ENCODE measurements around the gene CDC42BPG.

The CDC42BPG gene

DNA sequence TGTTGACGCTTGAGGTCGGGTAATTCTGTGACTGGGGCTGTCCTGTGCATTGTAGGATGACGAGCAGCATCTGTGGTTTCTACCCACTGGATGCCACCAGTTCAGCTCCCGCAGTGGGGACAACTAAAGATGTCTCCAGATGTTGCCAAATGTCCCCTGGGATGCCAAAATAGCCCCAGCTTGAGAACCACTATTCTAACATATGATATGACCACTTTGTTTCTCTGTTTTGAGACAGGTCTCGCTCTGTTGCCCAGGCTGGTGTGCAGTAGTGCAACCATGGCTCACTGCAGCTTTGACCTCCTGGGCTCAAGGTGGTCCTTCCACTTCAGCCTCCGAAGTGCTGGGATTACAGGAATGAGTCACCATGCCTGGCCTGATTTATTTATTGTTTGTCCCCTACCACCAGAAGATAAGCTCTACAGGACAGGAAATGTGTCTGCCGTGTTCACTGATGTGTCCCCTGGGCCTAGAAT is 29.7 kb downstream of the CDC42BPG start:
- TF ChIP-seq, protein P1, sequence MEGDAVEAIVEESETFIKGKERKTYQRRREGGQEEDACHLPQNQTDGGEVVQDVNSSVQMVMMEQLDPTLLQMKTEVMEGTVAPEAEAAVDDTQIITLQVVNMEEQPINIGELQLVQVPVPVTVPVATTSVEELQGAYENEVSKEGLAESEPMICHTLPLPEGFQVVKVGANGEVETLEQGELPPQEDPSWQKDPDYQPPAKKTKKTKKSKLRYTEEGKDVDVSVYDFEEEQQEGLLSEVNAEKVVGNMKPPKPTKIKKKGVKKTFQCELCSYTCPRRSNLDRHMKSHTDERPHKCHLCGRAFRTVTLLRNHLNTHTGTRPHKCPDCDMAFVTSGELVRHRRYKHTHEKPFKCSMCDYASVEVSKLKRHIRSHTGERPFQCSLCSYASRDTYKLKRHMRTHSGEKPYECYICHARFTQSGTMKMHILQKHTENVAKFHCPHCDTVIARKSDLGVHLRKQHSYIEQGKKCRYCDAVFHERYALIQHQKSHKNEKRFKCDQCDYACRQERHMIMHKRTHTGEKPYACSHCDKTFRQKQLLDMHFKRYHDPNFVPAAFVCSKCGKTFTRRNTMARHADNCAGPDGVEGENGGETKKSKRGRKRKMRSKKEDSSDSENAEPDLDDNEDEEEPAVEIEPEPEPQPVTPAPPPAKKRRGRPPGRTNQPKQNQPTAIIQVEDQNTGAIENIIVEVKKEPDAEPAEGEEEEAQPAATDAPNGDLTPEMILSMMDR (conservative IDR thresholded peaks at IDR 0.05; ENCODE audit: control insufficient read depth, insufficient read depth, low read depth, low read length): no peak

DNA sequence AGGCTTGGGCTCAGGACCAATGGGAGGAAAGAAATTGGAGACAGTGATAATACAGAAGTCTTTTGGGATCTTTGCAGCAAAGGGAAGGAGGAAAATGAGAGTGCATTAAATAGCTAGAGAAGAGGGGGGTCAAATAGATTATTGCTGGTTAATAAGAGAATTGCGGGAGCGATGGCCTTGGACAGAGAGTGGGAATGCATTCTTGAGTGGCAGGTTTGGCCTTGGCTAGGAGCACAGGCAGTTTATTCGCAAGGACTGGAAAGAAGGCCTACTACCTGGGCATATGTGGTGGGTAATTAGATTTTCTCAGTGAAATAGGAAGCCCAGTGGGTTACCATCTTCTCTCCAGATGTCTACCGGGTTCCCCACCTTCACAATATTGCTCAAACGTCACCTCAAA is 30.6 kb downstream of the CDC42BPG start:
- H3K4me3 ChIP-seq (ENCODE audit: control insufficient read depth, low read depth, low read length): no peak overlapping the region
- DNase-seq (ENCODE audit: low read depth): no peak
- TF ChIP-seq, protein P1 (conservative IDR thresholded peaks at IDR 0.05; ENCODE audit: control insufficient read depth, insufficient read depth, low read depth, low read length): no peak

More for the DNA sequence above, 29.7 kb downstream of the CDC42BPG start:
- DNase-seq (ENCODE audit: low read depth): no peak
- H3K4me3 ChIP-seq (ENCODE audit: control insufficient read depth, low read depth, low read length): no peak overlapping the region

DNA sequence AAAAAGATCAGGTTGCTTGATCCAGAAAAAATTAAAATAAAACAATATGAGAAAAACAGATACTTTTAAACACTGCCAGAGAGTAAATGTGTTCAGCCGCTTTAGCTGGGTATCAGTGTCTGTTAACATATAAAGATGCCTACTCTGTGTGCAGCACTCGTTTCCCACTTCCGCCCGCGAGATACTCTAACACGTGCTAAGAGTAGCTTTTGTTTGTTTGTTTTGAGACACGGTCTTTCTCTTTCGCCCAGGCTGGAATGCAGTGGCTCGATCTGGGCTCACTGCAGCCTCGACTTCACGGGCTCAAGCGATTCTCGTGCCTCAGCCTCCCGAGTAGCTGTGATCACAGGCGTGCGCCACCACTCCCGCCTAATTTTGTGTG is 33.6 kb downstream of the CDC42BPG start:
- DNase-seq (ENCODE audit: low read depth): no peak
- TF ChIP-seq, protein P1 (conservative IDR thresholded peaks at IDR 0.05; ENCODE audit: control insufficient read depth, insufficient read depth, low read depth, low read length): no peak
- peak overlapping the region; percentile 91 for H3K4me3 ChIP-seq (ENCODE audit: control insufficient read depth, low read depth, low read length)

DNA sequence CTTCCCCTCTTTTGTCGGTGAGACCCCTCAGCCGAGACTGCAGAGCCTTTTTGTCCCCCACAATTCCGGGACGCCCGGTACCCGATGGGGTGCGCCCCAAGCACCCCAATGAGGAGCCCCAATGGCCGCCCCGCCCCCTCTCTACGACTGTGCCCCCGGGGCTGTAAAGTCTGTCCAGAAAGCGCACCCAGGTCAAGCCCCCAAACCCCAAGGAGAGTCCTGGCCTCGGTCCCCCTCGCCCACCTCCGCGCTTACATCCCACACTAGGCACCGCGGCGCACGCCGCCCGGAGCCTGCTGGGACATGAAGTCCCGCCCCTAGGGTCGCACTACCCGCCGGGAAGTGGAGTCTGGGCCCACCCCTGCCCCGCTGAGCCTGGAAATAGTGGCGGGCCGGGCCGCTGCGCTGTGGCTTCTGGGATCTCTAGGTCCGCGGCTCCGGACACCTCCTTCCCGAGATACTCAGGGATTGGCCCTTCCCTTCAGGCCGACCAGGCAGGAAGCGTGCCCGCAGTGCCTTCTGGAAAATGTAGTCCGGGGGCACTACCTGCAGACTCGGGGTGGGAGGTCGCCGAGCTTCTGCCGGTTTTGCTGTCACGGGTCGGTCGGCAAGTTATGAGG is 34.1 kb downstream of the CDC42BPG start, which contains the start of gene MEN1:
TSS of gene MEN1 (minus strand) at position 281 of the 620 bp plus-strand sequence. CDS start 442 bp downstream, outside the sequence.
- H3K4me3 ChIP-seq (ENCODE audit: control insufficient read depth, low read depth, low read length): peak within 1 kb of the TSS; percentile 91
- DNase-seq (ENCODE audit: low read depth): peak; percentile 92
- TF ChIP-seq, protein P1 (conservative IDR thresholded peaks at IDR 0.05; ENCODE audit: control insufficient read depth, insufficient read depth, low read depth, low read length): no peak

DNA sequence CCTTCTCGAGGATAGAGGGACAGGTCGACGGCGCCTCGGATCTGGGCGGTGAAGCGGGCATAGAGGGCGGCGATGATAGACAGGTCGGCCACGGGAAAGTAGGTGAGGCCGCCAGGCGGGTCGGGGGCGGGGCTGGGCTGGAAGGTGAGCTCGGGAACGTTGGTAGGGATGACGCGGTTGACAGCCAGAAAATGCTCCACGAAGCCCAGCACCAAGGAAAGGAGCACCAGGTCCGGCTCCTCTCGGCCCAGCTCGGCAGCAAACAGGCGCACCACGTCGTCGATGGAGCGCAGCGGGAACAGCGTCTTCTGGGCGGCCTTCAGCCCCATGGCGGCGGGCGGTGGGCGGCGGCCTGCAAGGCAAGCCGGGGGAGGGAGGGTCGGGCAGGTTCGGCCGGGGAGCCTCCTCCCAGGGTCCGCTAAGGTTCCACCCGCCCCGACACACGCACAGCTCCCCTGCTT is 34.6 kb downstream of the CDC42BPG start:
- TF ChIP-seq, protein P1 (conservative IDR thresholded peaks at IDR 0.05; ENCODE audit: control insufficient read depth, insufficient read depth, low read depth, low read length): no peak
- peak overlapping the region; percentile 91 for H3K4me3 ChIP-seq (ENCODE audit: control insufficient read depth, low read depth, low read length)
- DNase-seq (ENCODE audit: low read depth): no peak

DNA sequence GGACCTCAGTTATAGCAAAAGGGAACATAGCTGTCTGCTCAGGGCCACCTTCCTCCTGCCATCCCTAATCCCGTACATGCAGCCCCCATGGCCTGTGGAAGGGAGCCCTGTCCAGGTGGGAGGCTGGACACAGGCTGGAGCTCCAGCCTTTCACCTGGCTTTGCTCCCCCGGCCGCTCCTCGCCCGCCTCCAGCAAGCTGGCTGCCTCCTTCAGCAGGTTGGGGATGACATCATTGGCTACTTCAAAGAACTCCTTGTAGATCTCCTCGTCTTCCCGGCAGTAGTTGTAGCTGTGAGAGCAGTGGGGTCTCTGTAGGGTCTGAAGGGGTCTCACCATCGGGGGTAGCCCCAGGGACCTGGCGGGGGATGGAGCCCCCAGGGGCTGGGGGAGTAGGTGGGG is 39.0 kb downstream of the CDC42BPG start:
- DNase-seq (ENCODE audit: low read depth): no peak
- TF ChIP-seq, protein P1 (conservative IDR thresholded peaks at IDR 0.05; ENCODE audit: control insufficient read depth, insufficient read depth, low read depth, low read length): no peak
- H3K4me3 ChIP-seq (ENCODE audit: control insufficient read depth, low read depth, low read length): no peak overlapping the region
